ENCODE results near the gene LSM14A. TPM values are rescaled to one million over a fixed set of nuclear protein-coding genes. Genes with fewer than 3 reads are reported as not detected.
"Not testable (repeated sequence)": the region's sequence is repeated elsewhere in the genome, so short reads cannot be mapped to it uniquely, and the experiment has no call there.

Gene LSM14A
- total RNA-seq, 1 donor from 2014 or later: 65.4 TPM

GRCh38 chr19:34131100-34131499 is 41.2 kb upstream of the LSM14A start:
- peaks cover 17% of the 10 kb centered on the region for H3K4me1 ChIP-seq
- H3K9me3 ChIP-seq (replicated peaks): no peaks in the 10 kb centered on the region
- H3K36me3 ChIP-seq: no peaks in the 10 kb centered on the region
- no peak overlapping the region for H3K4me3 ChIP-seq
- no peaks in the 10 kb centered on the region for H3K27me3 ChIP-seq (ENCODE audit: low read depth)
- TF ChIP-seq CTCF (IDR thresholded peaks at IDR 0.05; ENCODE audit: borderline replicate concordance): no peak
- no peak overlapping the region for H3K27ac ChIP-seq (replicated peaks)
- DNase-seq: no peak
- intact Hi-C loops (cut with micrococcal nuclease): no loop called here

DNA sequence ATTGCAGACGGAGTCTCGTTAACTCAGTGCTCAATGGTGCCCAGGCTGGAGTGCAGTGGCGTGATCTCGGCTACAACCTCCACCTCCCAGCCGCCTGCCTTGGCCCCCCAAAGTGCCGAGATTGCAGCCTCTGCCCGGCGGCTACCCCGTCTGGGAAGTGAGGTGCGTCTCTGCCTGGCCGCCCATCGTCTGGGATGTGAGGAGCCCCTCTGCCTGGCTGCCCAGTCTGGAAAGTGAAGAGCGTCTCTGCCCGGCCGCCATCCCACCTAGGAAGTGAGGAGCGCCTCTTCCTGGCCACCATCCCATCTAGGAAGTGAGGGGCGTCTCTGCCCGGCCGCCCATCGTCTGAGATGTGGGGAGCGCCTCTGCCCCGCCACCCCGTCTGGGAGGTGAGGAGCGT is 40.2 kb upstream of the LSM14A start:
- intact Hi-C loops (cut with micrococcal nuclease); H3K9me3 ChIP-seq (replicated peaks); H3K27ac ChIP-seq (replicated peaks); H3K27me3 ChIP-seq (ENCODE audit: low read depth); H3K36me3 ChIP-seq; DNase-seq; H3K4me3 ChIP-seq: not testable (repeated sequence)
- peaks cover 17% of the 10 kb centered on the region for H3K4me1 ChIP-seq

GRCh38 chr19:34132706-34133105 is 39.6 kb upstream of the LSM14A start:
- H3K36me3 ChIP-seq; H3K27me3 ChIP-seq (ENCODE audit: low read depth); H3K4me3 ChIP-seq; intact Hi-C loops (cut with micrococcal nuclease); H3K9me3 ChIP-seq (replicated peaks); DNase-seq; H3K27ac ChIP-seq (replicated peaks): not testable (repeated sequence)
- H3K4me1 ChIP-seq: peaks cover 17% of the 10 kb centered on the region

GRCh38 chr19:34134190-34135053 is 37.9 kb upstream of the LSM14A start:
- peak; percentile 92 for DNase-seq
- no peaks in the 10 kb centered on the region for H3K36me3 ChIP-seq
- intact Hi-C loops (cut with micrococcal nuclease): no loop called here

DNA sequence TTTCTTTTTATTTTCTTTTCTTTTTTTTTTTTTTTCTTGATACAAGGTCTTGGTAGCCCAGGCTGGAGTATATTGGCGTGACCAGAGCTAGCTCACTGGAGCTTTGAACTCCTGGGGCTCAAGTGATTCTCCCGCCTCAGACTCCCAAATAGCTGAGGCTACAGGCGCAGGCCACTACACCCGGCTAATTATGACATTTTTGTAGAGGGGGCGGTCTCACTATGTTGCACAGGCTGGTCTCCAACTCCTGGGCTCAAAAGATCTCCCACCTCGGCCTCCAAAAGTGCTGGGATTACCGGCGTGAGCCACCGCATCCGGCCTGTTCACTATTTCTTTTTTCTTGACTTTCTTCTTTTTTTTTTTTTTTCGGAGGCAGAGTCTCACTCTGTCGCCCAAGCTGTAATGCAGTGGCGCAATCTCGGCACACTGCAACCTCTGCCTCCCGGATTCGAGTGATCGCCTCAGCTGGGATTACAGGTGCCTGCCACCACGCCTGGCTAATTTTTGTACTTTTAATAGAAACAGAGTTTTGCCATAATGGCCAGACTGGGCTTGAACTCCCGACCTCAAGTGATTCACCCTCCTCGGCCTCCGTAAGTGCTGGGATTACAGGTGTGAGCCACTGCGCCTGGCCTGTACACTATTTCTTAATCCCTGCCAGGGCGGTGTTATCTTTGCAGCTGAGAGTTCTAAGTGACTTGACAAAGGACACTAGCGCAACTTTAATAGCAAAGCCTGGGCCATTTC is 37.1 kb upstream of the LSM14A start:
- no peaks in the 10 kb centered on the region for H3K9me3 ChIP-seq (replicated peaks)
- H3K4me3 ChIP-seq: peak overlapping the region; percentile 89
- TF ChIP-seq CTCF (IDR thresholded peaks at IDR 0.05; ENCODE audit: borderline replicate concordance): no peak
- H3K4me1 ChIP-seq: peaks cover 17% of the 10 kb centered on the region
- H3K27ac ChIP-seq (replicated peaks): peak overlapping the region; percentile 94
- intact Hi-C loops (cut with micrococcal nuclease): no loop called here
- H3K27me3 ChIP-seq (ENCODE audit: low read depth): no peaks in the 10 kb centered on the region
- no peak for DNase-seq
- no peaks in the 10 kb centered on the region for H3K36me3 ChIP-seq

More at GRCh38 chr19:34134190-34135053, 37.9 kb upstream of the LSM14A start:
- no peaks in the 10 kb centered on the region for H3K9me3 ChIP-seq (replicated peaks)
- TF ChIP-seq CTCF (IDR thresholded peaks at IDR 0.05; ENCODE audit: borderline replicate concordance): no peak
- H3K27me3 ChIP-seq (ENCODE audit: low read depth): no peaks in the 10 kb centered on the region
- peak overlapping the region; percentile 94 for H3K27ac ChIP-seq (replicated peaks)
- peak overlapping the region; percentile 89 for H3K4me3 ChIP-seq
- peaks cover 17% of the 10 kb centered on the region for H3K4me1 ChIP-seq

DNA sequence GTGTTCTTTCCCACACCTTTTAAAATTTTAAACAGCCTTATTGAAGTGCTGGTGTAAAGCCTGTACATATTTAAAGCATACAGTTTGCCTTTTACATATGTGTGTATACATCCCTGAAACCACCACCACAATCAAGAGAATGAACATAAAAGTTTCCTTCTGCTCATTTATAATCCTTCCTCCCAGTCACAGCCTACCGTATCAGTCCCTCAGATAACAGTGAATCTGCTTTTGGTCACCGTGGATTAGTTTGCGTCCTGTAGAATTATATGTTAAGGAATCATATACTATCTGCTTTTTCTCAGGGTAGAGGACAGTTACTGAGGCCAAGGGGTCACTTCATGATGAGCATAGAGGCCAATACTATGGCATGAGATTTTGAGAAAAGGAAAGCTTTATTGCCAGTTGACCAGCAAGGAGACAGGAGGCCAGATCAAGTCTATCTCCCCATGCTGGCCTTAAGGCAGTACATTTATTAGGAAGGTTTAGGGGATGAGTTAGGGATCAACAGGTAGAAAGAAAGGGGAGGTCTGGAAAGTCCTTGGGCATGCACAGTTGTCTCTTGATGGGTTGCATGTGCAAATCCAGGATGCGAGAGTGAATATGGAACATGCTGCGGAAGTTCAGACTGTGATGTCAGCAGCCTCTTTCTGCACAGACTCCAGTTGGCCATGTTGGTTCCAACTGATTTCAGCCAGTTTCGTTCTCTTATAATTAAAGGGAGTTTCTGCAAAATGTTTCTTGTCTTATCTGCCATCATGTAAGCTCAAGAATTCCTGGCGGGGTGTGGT is 36.3 kb upstream of the LSM14A start:
- TF ChIP-seq CTCF (IDR thresholded peaks at IDR 0.05; ENCODE audit: borderline replicate concordance): no peak
- no peaks in the 10 kb centered on the region for H3K9me3 ChIP-seq (replicated peaks)
- intact Hi-C loops (cut with micrococcal nuclease): no loop called here
- H3K4me1 ChIP-seq: peaks cover 17% of the 10 kb centered on the region
- H3K36me3 ChIP-seq: no peaks in the 10 kb centered on the region
- no peaks in the 10 kb centered on the region for H3K27me3 ChIP-seq (ENCODE audit: low read depth)
- H3K27ac ChIP-seq (replicated peaks): no peak overlapping the region
- DNase-seq: no peak
- no peak overlapping the region for H3K4me3 ChIP-seq

All from left ventricle myocardium inferior (tissue), 1 donor.